Prostate gland (tissue), 2 donors: ENCODE results near the gene IL12B. TPM values are rescaled to one million over a fixed set of nuclear protein-coding genes. Genes with fewer than 3 reads are reported as not detected.
A peak's percentile ranks its signal among the peaks of the same experiment; 100 is the strongest.

Experiments
- DNase-seq: peaks from one replicate; pipeline ENCODE4 v3.0.0-alpha.2; 2019; ENCODE audit warnings: low spot score
- H3K27ac ChIP-seq, 2 donors: fragments of 200-600 bp; sonication (generic); 2 replicates each; pipeline ENCODE4 v1.5.1; 2017 to 2019
- H3K27me3 ChIP-seq: fragments of 200-600 bp; sonication (generic); replicated peaks from 2 replicates; pipeline ENCODE4 v1.5.1; 2019; ENCODE audit not compliant: insufficient read depth
- H3K36me3 ChIP-seq, 2 donors: fragments of 200-600 bp; sonication (generic); 1 replicate in 1 of 2; 2 replicates in 1 of 2; pipeline versions ENCODE4 v1.5.1 to v1.8.1; 2017 to 2019
- H3K4me1 ChIP-seq: fragments of 200-600 bp; sonication (generic); replicated peaks from 2 replicates; pipeline ENCODE4 v1.5.1; 2019
- H3K4me3 ChIP-seq, 2 donors: fragments of 200-600 bp; sonication (generic); 2 replicates each; pipeline ENCODE4 v1.5.1; 2017 to 2019
- H3K9me3 ChIP-seq: fragments of 200-600 bp; sonication (generic); 2 replicates; pipeline ENCODE4 v1.5.1; 2017
- POLR2A ChIP-seq: fragments of 450-650 bp; IDR thresholded peaks from one replicate; pipeline ENCODE4 v1.6.1; 2016; ENCODE audit warnings: antibody characterized with exemption, mild to moderate bottlenecking
- POLR2AphosphoS5 ChIP-seq: sonication (generic); formaldehyde crosslinking; IDR thresholded peaks from one replicate; pipeline ENCODE4 v1.6.1; 2017; ENCODE audit warnings: antibody characterized with exemption
- WGBS: methylation state at CpG from one replicate; pipeline ENCODE4 v1.1.5; 2018; 5-methylcytosine and 5-hydroxymethylcytosine counted together
- intact Hi-C: fragments of 100-400 bp; cut with DNase I; formaldehyde crosslinking; loops from one replicate; pipeline ENCODE4 v1.14.2; 2022
- total RNA-seq, 2 donors: library from RNA; depleted of rRNA; stranded (reverse); fragments of >200 nt; gene quantifications; one replicate each; pipeline ENCODE4 v1.1.0, GENCODE V29; 2016
- TF ChIP-seq, protein P1 (sequence below), 4 experiments: fragments of 200-600 bp in 2 of 4; fragments of 450-650 bp in 2 of 4; sonication (generic) in 2 of 4; IDR thresholded peaks; 1 replicate in 3 of 4; 2 replicates in 1 of 4; pipeline ENCODE4 v1.5.1; 2016 to 2019; ENCODE audit warnings: antibody characterized with exemption in 4 of 4, mild to moderate bottlenecking in 2 of 4, moderate library complexity in 2 of 4

The IL12B gene
- total RNA-seq, 2 donors from 2014 or later: not detected

DNA sequence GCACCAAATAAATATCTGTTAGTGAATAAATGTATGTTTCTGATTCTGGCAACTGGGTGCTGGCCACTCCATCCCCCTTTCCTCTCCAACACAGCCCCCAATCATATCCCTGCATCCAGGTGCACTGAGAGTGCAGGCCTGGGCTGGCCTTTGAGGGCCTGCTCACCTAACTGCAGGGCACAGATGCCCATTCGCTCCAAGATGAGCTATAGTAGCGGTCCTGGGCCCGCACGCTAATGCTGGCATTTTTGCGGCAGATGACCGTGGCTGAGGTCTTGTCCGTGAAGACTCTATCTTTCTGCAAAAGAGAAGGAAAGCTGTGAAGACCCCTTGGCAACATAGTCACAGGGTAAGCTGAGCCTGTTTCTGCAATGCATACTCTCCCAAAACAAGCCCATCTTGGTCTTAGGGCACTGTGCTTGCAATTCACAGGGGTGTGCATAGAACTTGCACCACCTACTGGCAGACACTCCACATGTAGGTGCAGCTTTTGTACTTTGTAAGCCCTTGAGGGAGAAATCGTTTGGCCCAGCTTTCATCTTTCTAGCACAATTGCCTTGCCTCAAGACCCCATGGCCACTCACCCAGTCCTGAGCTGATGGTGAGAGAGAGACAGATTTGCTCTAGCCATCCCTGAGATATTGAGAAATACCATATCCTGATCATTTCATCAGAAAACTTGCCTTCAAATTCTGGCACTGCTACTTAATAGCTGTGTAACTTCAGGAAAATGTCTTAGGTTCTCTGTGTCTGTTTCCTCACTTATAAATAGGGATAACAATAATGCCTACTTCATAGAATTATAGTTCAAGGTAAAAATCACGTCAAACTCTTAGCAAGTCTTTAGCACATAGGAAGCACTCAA, 13.5 kb downstream of the IL12B start:
- Histone ChIP-seq H3K4me1 (no peaks in the 10 kb centered on the region), H3K27me3 (no peaks in the 10 kb centered on the region), H3K36me3 (no peaks in the 10 kb centered on the region), H3K4me3 (no peak overlapping the region), H3K9me3 (no peaks in the 10 kb centered on the region), H3K27ac (no peak overlapping the region)
- DNase-seq: peak; percentile 21
- 79% methylated on average over 9 of the region's 9 CpGs for WGBS
- TF ChIP-seq, protein P1, sequence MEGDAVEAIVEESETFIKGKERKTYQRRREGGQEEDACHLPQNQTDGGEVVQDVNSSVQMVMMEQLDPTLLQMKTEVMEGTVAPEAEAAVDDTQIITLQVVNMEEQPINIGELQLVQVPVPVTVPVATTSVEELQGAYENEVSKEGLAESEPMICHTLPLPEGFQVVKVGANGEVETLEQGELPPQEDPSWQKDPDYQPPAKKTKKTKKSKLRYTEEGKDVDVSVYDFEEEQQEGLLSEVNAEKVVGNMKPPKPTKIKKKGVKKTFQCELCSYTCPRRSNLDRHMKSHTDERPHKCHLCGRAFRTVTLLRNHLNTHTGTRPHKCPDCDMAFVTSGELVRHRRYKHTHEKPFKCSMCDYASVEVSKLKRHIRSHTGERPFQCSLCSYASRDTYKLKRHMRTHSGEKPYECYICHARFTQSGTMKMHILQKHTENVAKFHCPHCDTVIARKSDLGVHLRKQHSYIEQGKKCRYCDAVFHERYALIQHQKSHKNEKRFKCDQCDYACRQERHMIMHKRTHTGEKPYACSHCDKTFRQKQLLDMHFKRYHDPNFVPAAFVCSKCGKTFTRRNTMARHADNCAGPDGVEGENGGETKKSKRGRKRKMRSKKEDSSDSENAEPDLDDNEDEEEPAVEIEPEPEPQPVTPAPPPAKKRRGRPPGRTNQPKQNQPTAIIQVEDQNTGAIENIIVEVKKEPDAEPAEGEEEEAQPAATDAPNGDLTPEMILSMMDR (IDR thresholded peaks at IDR 0.05): peak in 3 of 4 experiments; percentile 42 to 49 (median 47)
- TF ChIP-seq POLR2A: no peak
- intact Hi-C loops: no loop called here

DNA sequence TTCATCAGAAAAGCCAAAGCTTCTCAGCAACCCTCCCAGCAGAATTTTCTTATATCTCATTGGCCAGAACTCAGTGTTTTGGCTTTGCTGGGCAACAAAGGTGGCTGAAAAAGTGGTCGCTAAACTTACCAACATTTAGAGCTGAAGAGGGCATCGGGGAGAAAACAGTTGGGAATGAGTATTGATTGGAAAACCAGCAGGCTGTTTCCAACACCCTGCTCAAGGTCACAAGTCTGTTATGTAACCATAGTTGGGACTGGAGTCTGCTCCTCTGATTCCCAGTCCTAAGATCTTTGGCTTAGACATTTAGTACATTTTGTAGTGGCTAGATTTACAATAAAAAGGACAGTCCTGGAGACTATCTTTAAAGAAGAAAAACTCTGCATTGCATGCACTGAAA, 17.1 kb downstream of the IL12B start:
- Histone ChIP-seq H3K27ac (no peak overlapping the region), H3K27me3 (no peaks in the 10 kb centered on the region), H3K9me3 (no peaks in the 10 kb centered on the region), H3K36me3 (no peaks in the 10 kb centered on the region), H3K4me3 (no peak overlapping the region), H3K4me1 (no peaks in the 10 kb centered on the region)
- DNase-seq: no peak
- TF ChIP-seq, protein P1 (IDR thresholded peaks at IDR 0.05): no peak
- TF ChIP-seq POLR2AphosphoS5 (no peak), POLR2A (no peak)
- intact Hi-C loops: no loop called here
- WGBS: 94% methylated on average over 2 of the region's 2 CpGs

DNA sequence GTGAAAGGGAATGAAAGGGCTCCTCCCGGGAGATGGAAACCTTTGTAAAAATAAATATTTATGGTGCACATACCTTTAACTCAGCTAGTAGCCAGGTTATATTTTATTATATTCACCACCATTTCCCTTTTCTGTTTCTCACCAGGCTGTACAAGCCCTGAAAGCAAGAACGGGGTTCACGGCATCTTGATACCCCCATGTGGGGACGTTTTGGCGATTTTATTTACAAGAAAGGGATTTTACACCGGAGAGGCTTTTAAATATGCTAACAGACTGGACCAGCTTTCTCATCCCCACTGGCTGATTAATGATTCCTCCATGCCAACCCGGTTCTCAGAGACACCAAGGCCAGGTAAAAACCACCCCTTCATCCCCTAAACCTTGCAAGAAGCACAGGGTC, 19.2 kb downstream of the IL12B start:
- intact Hi-C loops: no loop called here
- WGBS: 39% methylated on average over 7 of the region's 7 CpGs
- TF ChIP-seq POLR2AphosphoS5: no peak
- TF ChIP-seq, protein P1 (IDR thresholded peaks at IDR 0.05): no peak
- no peak for TF ChIP-seq POLR2A
- no peaks in the 10 kb centered on the region for H3K4me1 ChIP-seq
- H3K27ac ChIP-seq: no peak overlapping the region
- no peaks in the 10 kb centered on the region for H3K36me3 ChIP-seq
- peak overlapping the region in 1 of 2 donors; percentile 4 for H3K4me3 ChIP-seq
- no peaks in the 10 kb centered on the region for H3K9me3 ChIP-seq
- no peak for DNase-seq
- no peaks in the 10 kb centered on the region for H3K27me3 ChIP-seq

DNA sequence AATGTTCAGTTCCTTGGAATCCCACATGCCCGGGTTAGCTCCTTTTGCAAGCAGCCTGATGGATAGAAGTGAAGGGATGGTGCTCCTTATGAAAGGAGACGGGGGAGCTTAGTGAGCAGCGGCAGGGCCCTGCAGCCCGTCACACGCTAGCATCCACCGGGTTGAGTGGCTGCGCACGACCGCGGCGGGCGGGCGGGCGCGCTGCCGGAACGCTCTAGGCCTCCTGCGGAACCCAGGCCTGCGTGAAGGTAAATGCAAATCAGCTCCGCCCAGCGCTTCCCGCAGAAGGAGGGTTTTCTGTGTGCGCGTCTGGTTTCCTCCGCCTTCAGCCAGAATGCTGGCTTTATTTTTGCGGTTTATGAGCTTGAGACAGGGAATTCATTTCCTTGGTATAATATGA, 19.8 kb downstream of the IL12B start:
- Histone ChIP-seq H3K27me3 (no peaks in the 10 kb centered on the region), H3K4me3 (peak overlapping the region in 1 of 2 donors; percentile 4), H3K27ac (no peak overlapping the region), H3K36me3 (no peaks in the 10 kb centered on the region), H3K9me3 (no peaks in the 10 kb centered on the region), H3K4me1 (no peaks in the 10 kb centered on the region)
- intact Hi-C loops: no loop called here
- TF ChIP-seq POLR2AphosphoS5 (no peak), POLR2A (no peak)
- TF ChIP-seq, protein P1 (IDR thresholded peaks at IDR 0.05): no peak
- 5% methylated on average over 26 of the region's 26 CpGs for WGBS
- peak; percentile 30 for DNase-seq
